Stimulated activated CD4-positive, alpha-beta T cell treated with anti-CD3 and anti-CD28 coated beads, Interleukin-2, amount 100 ng/mL, for 48 hours (primary cell): ENCODE data around the gene LCAT.

Experiments
- DNase-seq, 2 donors: peaks; one replicate each; pipeline ENCODE4 v3.0.0-alpha.2; 2020

Gene LCAT

GRCh38 chr16:67909056-67909742 lies 34.7 kb downstream of the LCAT start:
- no peak for DNase-seq

- DNase-seq: no peak
These were observed 36.3 kb downstream of the LCAT start for GRCh38 chr16:67907397-67908180.

GRCh38 chr16:67902831-67903230 lies 41.1 kb downstream of the LCAT start:
- DNase-seq: no peak

GRCh38 chr16:67901734-67902133 lies 42.2 kb downstream of the LCAT start:
- DNase-seq: no peak

GRCh38 chr16:67897231-67897630 lies 46.7 kb downstream of the LCAT start:
- no peak for DNase-seq

- DNase-seq: no peak
These were observed 50.0 kb downstream of the LCAT start for GRCh38 chr16:67893743-67894399.

- DNase-seq: peak; percentile 91 to 95
These were observed 50.8 kb downstream of the LCAT start, which contains the start of gene PSKH1 for GRCh38 chr16:67892899-67893742. Gene PSKH1, plus strand, starts transcription at chr16:67893254. Its CDS starts 15,496 bp downstream, at chr16:67908750.

- no peak for DNase-seq
These were observed 51.5 kb downstream of the LCAT start for GRCh38 chr16:67892375-67892774.
